Skin of body (tissue), 2 donors: ENCODE data around the gene COP1. TPM values are rescaled to one million over a fixed set of nuclear protein-coding genes. Genes with fewer than 3 reads are reported as not detected.
A peak's percentile ranks its signal among the peaks of the same experiment; 100 is the strongest.
"Not testable (repeated sequence)": the region's sequence is repeated elsewhere in the genome, so short reads cannot be mapped to it uniquely, and the experiment has no call there.

ENCODE experiments used
- DNase-seq: peaks from one replicate; lab custom pipeline; 2025; lab: John Stamatoyannopoulos, UW
- total RNA-seq: library from RNA; depleted of rRNA; stranded (reverse); fragments of >200 nt; gene quantifications from one replicate; pipeline ENCODE4 v1.2.3, GENCODE V29; 2014

The COP1 gene
- total RNA-seq: 57.6 TPM

GRCh38 chr1:176206961-176207902 is at the start of gene COP1:
COP1 (minus strand) TSS chr1:176207286; CDS start chr1:176206978, 308 bp downstream.
- peak; percentile 95 for DNase-seq

DNA sequence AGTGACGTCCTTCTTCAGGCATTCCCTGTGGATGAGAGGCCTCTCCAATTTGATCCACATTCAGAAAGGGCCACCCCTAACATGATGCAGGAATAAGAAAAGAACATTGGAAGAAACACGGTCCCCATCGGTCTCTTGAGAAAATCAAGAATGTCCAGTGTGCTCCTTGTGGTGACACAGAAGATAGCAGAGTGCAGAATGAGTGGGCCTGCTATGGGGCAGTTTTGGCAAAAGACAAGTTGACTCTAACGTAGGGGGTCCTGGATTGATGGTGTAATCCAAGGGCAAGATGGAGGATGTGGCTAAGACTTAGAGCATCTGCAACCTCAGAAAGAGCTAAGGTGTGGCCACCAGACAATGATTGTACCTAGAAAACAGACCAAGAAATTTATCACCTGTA is 45.1 kb upstream of the COP1 start:
- DNase-seq: no peak

DNA sequence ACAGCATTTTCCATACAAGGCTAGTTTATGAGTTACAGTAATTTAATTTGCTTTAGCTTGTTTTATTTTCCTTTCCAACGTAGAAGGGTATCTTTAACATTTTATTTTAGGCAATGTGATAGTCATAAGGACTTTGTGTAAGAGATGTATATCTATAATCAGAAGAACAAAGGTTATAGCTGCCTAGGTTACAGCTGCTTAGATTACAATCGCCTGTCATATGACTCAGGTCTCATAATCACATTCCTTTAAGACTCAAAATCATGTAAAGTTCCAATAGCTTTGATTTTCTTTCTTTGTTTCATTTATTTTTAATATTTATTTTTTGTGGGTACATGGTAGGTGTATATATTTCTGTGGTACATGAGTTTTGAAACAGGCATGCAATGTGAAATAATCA is 37.8 kb upstream of the COP1 start:
- no peak for DNase-seq

DNA sequence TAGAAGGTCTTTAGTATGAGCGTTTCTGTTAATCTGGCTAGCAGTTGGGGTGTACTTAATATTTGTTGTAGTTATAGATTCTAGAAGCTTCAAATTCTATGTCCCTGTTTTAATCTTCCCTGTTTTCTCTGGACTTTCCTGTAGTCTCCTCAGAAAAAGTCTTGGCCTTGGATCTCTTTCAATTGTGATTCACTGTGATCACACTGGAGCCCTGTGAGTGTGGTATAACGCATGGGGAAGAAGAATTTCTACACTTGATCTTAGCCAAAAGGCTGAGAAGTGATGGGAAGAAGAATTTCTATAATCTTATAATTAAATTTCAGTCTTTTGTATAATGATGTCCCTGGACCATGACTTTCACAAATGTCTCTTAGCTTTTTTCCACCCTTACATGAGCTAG is 36.7 kb upstream of the COP1 start:
- DNase-seq: no peak

DNA sequence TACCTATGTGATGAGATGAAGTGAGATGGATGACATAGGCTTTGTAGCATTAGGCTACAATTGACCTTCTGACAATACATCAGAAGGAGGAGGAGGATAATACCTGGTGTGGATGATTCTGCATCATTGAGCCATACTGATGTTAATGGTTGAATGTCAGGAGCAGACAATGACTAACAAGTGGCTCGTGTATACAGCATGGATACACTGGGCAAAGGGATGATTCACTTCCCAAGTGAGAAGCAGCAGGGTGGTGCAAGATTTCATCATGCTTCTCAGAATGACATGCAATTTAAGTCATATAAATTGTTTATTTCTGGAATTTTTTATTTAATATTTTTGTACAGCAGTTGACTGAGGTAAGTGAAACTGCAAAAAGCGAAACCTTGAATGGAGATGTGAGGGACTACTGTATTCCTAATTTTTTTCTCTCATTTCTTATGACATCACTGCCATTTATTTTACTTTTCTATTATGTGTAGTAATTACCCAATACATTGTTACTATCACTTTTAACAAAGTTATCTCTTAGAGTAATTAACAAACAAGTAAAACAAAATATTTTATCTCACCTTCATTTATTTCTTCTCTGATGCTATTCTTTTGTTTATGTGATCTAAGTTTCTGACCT is 34.4 kb upstream of the COP1 start:
- DNase-seq: no peak

DNA sequence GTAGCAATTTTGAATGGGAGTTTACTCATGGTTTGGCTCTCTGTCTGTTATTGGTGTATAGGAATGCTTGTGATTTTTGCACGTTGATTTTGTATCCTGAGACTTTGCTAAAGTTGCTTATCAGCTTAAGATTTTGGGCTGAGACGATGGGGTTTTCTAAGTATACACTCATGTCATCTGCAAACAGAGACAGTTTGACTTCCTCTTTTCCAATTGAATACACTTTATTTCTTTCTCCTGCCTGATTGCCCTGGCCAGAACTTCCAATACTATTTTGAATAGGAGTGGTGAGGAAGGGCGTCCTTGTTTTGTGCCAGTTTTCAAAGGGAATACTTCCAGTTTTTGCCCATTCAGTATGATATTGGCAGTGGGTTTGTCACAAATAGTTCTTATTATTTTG is 26.6 kb upstream of the COP1 start:
- not testable (repeated sequence) for DNase-seq

DNA sequence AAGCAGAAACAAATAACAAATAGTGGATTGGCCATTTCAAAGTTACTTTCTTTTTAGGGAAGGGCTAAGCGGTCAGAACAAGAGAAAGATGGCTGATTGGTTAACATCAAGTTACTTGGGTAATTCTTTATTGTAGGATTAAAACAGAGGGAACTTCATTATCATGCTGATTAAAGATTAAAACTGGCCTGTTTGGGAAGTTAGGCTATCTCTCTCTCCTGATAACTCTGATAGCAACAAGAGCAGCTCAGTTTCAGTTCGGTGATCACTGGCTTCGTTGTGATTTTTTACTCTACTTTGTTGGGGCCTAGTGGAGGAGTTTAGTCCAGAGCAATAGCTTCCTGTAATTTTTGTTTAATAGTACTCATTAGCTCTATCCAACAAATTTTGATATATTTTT is 20.5 kb upstream of the COP1 start:
- no peak for DNase-seq

GRCh38 chr1:176225911-176226310 is 18.8 kb upstream of the COP1 start:
- no peak for DNase-seq

GRCh38 chr1:176225479-176225875 is 18.4 kb upstream of the COP1 start:
- no peak for DNase-seq

DNA sequence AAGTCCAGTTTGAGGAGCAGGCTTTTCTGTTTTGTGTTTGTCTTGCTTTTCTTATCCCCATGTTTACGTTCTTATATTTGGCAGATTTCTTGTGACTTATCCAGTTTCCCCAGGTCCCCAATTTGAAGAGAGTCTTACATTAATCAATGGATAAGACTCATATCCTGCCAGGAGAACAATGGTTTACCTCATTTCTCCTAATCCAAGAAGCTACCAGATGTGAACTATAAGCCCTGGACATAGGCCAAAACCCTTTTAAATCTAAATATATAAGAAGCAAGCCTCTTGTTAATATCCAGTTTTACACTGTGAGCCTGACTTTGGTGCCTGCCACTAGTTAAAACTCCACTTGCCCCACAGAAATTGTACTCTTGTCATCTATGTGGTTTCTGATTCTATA is 15.1 kb upstream of the COP1 start:
- DNase-seq: no peak

- DNase-seq: no peak
Observed at GRCh38 chr1:176220100-176220689, 13.1 kb upstream of the COP1 start.

DNA sequence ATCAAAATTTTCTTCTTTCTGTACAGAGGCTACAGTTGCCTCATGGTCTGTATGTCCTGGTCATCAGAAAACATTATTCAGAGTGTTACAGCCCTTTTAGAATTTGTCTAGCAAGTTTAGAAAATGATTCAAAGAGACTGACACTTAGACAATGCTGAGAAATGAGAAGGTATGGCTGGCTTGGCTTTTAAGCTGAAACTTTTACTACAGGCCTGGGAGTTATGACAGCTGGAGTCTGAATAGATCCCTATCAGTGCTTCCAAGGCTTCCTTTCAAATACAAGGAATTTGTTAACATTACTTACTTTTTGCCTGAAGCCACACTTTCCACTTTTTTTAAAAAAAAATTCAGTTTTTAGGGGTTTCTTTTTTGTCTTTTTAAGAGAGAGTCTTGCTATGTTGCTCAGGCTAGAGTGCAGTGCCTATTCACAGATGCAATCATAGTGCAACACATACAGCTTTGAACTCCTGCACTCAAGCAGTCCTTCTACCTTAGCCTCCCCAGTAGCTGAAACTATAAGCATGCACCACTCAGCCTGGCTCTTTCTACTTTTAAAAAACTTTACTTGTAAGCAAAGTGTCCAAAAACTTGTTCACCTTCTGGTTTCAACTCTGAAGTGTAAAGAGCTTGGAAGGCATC is 10.5 kb upstream of the COP1 start:
- no peak for DNase-seq

DNA sequence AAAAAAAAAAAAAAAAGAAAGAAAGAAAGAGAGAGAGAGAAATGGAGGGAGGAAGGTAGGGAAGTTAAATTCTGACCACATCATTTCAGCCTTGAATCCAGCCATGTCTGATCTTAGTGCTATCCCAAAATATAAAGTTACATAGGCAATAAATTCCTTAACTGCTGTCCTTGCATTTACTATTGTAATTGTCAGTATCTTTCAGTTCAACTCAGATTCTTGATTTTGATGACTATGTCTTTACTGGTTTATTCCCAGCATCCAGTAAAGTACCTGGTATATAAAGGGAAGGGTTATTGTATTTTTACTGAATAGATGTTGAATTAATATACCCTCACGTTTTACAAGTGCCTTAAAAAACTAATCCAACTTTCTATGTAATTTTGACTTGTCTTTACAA is 8.9 kb upstream of the COP1 start:
- DNase-seq: no peak

- DNase-seq: no peak
Observed at GRCh38 chr1:176211396-176212165, 4.5 kb upstream of the COP1 start.

- DNase-seq: no peak
Observed at GRCh38 chr1:176208034-176208433, 948 bp upstream of the COP1 start.

DNA sequence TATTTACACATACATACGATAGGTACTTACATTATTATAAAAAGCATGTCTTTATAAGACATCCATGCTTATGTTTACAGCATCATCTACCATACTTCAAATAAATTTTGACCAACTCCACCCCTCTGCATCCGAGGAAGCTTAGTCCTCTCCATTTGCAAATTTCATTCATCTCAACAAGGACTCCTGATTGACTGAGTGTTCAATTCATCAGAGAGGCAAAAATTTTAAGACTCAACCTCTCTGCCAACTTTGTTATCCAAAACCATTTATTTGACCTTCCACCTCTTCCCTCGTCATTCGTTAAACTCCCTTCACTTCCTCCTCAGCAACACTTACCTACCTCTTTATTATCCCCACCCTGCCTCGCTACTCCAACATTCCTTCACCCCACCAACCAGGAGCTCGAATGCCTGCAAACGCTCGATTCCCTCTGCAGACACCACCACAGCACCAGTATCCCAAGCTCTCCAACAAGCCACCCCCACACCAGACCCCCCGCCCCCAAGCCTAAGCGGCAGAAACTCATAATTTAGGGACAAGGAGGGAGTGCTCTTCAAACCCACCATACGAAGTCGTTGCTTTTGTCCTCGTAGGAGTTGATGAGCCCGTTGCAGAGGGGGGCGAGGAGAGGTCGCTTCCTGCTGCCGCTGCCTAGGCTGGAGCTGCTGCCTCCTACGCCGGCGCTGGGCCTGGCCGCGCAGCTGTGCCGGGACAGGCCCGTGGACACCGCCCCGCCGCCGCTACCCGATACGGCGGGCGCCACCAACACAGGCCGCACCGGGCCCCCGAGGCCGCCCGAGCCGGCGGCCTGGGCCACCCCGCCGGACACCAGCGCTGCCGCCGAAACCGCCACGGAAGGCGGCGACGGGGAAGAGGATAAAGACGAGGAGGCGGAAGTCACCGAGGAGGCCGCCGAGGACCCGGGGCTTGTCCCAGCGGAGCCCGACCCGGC is 803 bp downstream of the COP1 start:
- DNase-seq: peak; percentile 31

DNA sequence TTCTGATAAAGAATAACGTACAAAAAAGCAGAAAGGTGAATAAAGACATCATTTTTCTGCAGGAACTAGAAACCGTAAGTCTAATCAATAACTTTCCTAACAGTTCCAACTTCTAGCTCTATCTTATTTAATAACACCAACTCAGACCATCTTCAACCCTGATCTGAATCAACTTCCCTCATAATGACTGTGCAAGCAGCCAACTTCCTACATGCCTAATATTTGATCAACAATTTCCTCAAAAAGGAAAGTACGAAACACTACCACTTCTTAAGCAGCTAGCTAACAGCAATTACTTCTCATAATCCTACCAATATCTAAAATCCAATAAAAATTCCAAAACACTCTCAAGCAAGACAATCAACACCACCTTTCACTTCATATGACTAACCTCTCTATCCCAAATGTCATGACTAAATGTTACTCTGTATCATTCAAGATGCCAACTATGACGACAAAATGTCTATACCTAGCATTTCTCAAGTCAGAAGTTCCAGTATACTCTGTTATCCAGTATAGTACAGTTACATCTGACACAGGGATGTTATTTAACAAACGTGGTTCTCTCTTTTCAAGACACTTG is 1.7 kb downstream of the COP1 start:
- DNase-seq: no peak

DNA sequence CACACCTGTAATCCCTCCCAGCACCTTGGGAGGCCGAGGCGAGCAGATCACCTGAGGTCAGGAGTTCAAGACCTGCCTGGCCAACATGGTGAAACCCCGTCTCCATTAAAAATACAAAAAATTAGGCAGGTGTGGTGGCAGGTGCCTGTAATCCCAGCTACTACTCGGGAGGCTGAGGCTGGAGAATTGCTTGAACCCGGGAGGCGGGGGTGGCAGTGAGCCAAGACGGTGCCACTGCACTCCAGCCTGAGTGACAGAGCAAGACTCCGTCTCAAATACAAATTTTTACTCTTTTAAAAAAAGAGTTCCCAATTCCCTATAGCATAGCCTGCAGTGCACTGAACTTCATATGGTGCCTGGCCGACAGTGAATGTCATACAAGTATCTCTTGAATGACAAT is 2.4 kb downstream of the COP1 start:
- not testable (repeated sequence) for DNase-seq

GRCh38 chr1:176203735-176204134 is 3.4 kb downstream of the COP1 start:
- DNase-seq: no peak

GRCh38 chr1:176201568-176201967 is 5.5 kb downstream of the COP1 start:
- no peak for DNase-seq
